GM23248 (cell line): ENCODE measurements around the gene CATSPERD.

Source experiments
- EZH2 ChIP-seq: fragments of 200-600 bp; sonication (generic); IDR thresholded peaks from 2 replicates; pipeline ENCODE4 v1.6.1; 2018; ENCODE audit warnings: antibody characterized with exemption, mild to moderate bottlenecking; ENCODE audit not compliant: insufficient read depth, poor library complexity, severe bottlenecking
- EZH2phosphoT487 ChIP-seq: fragments of 200-600 bp; sonication (generic); IDR thresholded peaks from 2 replicates; pipeline ENCODE4 v1.6.1; 2018; ENCODE audit warnings: antibody characterized with exemption, moderate library complexity, mild to moderate bottlenecking, low read depth; ENCODE audit not compliant: insufficient read depth

DNA sequence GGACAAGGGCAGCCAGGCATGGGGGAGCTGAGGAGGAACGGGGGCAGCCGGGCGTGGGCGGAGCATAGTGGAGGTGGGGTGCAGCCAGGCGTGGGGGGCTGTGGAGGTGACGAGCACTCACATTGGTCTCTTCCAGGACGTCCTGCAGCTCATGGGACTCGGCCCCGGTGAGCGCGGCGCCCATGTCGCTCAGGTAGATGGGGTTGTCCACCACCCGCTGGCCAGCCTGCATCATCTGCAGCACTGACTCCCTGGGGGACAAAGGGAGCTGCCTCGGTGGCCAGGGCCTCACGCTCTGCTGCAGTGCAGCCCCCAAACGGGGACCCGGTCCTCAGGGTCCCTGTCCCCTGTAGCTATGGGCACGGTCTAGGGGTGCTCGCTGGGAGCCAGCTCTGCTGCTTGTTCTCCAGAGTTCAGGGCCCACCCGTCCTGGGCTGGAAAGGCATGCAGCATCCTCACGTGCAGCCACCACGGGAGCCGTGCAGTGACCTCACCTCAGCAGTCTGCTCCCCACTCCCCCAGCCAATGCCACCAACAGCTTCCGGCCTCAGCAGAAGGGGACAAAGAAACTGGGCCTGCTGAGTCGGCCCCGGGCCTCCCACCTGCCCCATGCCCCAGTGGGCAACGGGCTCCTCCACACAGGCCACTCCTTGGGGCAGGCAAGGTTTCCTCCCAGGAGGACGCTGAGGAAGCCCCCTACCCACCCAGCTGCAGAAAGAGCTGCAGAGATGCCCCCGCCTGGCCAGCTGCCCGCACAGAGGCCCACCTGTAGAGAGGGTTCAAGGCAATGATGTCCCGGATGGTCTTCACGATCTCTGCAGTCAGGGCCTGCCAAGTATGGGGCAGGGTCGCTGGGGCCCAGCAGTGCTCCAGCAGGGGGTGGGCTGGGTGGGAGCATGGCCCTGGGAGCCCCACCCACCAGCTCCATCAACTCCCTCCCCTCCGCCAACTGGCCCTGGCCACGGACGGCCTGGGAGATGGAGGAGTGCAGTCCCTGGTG, 12.6 kb upstream of the CATSPERD start:
- TF ChIP-seq EZH2 (no peak), EZH2phosphoT487 (no peak)
